ENCODE measurements around the gene ATF6.

Gene ATF6

DNA sequence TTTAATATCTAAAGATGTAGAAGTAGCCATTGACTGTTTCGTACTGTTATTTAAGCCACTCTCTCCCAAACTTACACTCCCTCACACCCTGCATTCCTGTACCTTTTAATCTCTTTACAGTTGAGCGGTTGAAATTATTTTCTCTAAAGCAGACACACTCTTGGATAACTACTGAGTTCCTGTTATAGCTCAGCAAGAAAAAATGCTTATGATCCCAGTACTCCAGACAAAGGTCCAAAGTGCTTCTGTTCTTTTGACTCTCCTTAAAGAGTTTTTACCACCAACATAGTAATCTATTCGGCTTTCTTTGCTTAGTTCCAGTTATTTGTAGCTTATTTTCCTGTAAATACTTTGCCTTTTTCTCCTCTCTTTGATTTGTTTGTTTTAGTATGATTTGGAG lies 100.1 kb downstream of the ATF6 start:
- ChIA-PET CTCF (interaction anchor here (0.9 to 6.0 kb wide), 9 partner anchors 8 to 190 kb away, joined by 3 to 92 read pairs (median 5); partner anchors contain the start of gene OLFML2B), POLR2A (no interaction called here)
- no peak for DNase-seq (ENCODE audit: low read depth, low spot score)
- no peak overlapping the region for H3K4me3 ChIP-seq (ENCODE audit: low read depth, low read length)
- TF ChIP-seq, protein P1, sequence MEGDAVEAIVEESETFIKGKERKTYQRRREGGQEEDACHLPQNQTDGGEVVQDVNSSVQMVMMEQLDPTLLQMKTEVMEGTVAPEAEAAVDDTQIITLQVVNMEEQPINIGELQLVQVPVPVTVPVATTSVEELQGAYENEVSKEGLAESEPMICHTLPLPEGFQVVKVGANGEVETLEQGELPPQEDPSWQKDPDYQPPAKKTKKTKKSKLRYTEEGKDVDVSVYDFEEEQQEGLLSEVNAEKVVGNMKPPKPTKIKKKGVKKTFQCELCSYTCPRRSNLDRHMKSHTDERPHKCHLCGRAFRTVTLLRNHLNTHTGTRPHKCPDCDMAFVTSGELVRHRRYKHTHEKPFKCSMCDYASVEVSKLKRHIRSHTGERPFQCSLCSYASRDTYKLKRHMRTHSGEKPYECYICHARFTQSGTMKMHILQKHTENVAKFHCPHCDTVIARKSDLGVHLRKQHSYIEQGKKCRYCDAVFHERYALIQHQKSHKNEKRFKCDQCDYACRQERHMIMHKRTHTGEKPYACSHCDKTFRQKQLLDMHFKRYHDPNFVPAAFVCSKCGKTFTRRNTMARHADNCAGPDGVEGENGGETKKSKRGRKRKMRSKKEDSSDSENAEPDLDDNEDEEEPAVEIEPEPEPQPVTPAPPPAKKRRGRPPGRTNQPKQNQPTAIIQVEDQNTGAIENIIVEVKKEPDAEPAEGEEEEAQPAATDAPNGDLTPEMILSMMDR (IDR thresholded peaks at IDR 0.05; ENCODE audit: insufficient read depth, low read length, missing control alignments), result no peak

DNA sequence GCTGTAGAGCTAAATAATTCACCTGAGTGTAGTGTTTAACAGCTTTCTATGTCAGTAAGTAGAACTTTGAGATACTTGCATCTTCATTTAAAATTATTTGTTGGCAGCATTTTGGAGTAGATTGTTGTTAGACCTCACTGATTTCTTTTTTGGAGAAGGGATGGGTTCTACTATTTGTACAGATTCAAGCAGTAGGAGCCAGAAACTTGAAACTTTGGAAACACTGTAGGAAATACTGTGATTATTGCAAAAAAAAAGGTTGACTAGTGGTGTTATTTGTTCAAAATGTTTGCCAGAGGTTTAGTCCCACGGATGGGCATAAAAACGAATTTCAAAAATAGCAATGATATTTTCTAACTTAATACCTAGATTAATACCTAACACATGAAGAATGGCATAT lies 102.7 kb downstream of the ATF6 start:
- ChIA-PET CTCF (interaction anchor here (0.5 to 2.3 kb wide), 4 partner anchors 15 to 168 kb away, joined by 3 to 9 read pairs (median 5); no protein-coding TSS in a partner anchor), POLR2A (no interaction called here)
- H3K4me3 ChIP-seq (ENCODE audit: low read depth, low read length), result no peak overlapping the region
- TF ChIP-seq, protein P1 (IDR thresholded peaks at IDR 0.05; ENCODE audit: insufficient read depth, low read length, missing control alignments), result no peak
- no peak for DNase-seq (ENCODE audit: low read depth, low spot score)

DNA sequence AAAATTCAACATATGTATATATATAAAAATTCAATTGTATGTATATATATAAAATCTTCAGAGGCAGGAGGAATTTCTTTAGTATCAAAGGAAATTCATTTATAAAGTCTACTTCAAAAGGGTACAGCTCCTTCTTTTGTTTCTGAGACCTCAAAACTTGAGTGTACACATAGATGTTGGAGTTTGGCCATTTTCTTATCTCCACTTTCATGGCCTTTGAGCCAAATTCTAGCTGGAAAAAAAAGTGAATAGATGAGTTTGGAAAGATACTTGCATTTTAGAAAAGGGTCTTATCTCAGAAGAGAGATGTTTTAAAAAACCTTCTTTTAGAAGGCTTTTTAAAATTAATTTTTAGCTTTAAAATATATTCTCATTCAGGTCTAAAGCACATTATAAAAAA lies 103.2 kb downstream of the ATF6 start:
- DNase-seq (ENCODE audit: low read depth, low spot score), result no peak
- H3K4me3 ChIP-seq (ENCODE audit: low read depth, low read length), result no peak overlapping the region
- ChIA-PET CTCF (interaction anchor here (0.5 to 2.3 kb wide), 4 partner anchors 15 to 168 kb away, joined by 3 to 9 read pairs (median 5); no protein-coding TSS in a partner anchor), POLR2A (no interaction called here)
- TF ChIP-seq, protein P1 (IDR thresholded peaks at IDR 0.05; ENCODE audit: insufficient read depth, low read length, missing control alignments), result no peak

DNA sequence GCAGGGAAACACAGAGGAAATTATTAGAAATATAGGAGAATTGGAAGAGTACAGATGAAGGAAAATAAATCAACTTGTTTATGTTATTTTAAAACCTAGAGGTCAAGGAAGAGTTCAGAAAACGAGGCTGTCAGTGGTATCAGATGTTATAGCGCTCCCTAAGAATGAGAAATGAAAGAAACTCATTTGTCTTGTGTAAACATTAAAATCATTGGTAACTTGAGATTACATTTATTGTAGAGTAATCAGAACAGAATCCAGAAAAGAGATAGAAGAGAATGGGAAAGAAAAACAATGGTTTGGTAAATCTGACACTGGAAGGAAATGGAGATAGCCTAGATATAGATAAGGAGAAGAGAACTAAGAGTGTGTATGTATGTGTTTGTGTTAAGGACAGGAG lies 106.4 kb downstream of the ATF6 start:
- no peak for DNase-seq (ENCODE audit: low read depth, low spot score)
- POLR2A ChIA-PET, result no interaction called here
- TF ChIP-seq, protein P1 (IDR thresholded peaks at IDR 0.05; ENCODE audit: insufficient read depth, low read length, missing control alignments), result no peak
- H3K4me3 ChIP-seq (ENCODE audit: low read depth, low read length), result no peak overlapping the region
- CTCF ChIA-PET, result no interaction called here

DNA sequence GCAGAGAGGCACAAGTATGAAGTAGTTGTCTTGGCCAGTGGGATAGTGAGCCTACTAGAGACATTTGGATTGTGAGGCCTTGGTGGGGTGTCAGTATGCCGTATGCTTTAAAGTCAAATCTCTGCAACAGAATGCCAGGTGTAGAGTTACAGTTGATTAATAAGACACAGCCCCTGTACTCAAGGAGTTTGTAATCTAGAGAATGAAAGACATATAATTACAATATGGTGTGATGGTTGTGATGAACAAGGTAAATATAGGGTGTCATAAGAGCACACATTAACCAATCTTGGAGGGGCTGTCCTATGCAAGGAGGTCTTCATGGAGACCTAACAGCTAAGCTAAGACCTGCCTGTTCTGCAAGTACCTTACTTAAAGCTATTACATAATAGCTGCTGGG lies 113.1 kb downstream of the ATF6 start:
- TF ChIP-seq, protein P1 (IDR thresholded peaks at IDR 0.05; ENCODE audit: insufficient read depth, low read length, missing control alignments), result no peak
- POLR2A ChIA-PET, result no interaction called here
- DNase-seq (ENCODE audit: low read depth, low spot score), result no peak
- H3K4me3 ChIP-seq (ENCODE audit: low read depth, low read length), result no peak overlapping the region
- CTCF ChIA-PET, result no interaction called here

DNA sequence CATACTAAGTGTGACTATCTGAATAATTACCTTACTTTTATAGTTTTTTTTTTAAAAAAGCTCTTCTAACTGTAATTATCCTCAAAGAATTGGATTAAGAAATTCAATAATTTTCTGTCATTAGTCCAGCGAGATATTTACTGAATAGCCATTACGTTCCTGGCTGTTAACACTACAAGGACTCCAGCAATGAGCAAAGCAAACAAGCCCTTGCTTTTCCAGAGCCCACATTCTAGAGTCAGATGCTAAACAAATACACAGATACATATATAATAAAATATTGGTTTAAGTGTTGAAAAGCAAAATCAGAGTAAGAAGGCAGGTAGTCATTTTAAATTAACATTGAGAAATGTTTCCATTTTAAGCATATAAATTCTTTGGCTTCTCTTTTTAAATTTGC lies 118.4 kb downstream of the ATF6 start:
- CTCF ChIA-PET, result interaction anchor here (0.6 to 3.2 kb wide), 4 partner anchors 15 to 156 kb away, joined by 3 to 18 read pairs (median 4); no protein-coding TSS in a partner anchor
- POLR2A ChIA-PET, result no interaction called here
- no peak overlapping the region for H3K4me3 ChIP-seq (ENCODE audit: low read depth, low read length)
- DNase-seq (ENCODE audit: low read depth, low spot score), result no peak
- TF ChIP-seq, protein P1 (IDR thresholded peaks at IDR 0.05; ENCODE audit: insufficient read depth, low read length, missing control alignments), result no peak

Data from AG04449 (cell line).